K562 (cell line): ENCODE results near the gene SND1. TPM values are rescaled to one million over a fixed set of nuclear protein-coding genes. Genes with fewer than 3 reads are reported as not detected.

Experiments used
- ATAC-seq: fragments of 200-7000 bp; cut with Tn5 transposase; 3 replicates; pipeline ENCODE4 v1.9.1; 2020; ENCODE audit warnings: moderate library complexity
- BruUV-seq: library from RNA; stranded (reverse); fragments of 400-500 nt; replicated peaks from 2 replicates; lab custom pipeline; 2021; lab: Mats Ljungman, UMichigan
- CTCF ChIA-PET: fragments of 300-600 bp; formaldehyde crosslinking; extraction: SDS; loops from one replicate; lab custom pipeline; 2021; ENCODE audit warnings: low intra/inter-chr PET ratio; lab: Yijun Ruan, JAX
- POLR2A ChIA-PET: fragments of 300-600, 350-650 bp; sonication (Branson Sonifier 250); formaldehyde crosslinking; extraction: SDS; loops from one replicate; lab custom pipeline; 2021; ENCODE audit warnings: antibody characterized with exemption, inconsistent platforms; lab: Yijun Ruan, JAX
- DNase-seq, 4 experiments: peaks; one replicate each; pipeline versions ENCODE4 v3.0.0 to v3.0.0-alpha.2; 2011 to 2018; ENCODE audit warnings: low spot score in 3 of 4, mixed read lengths in 3 of 4; ENCODE audit errors: extremely low read depth in 1 of 4
- FAIRE-seq: peaks from 2 replicates; lab custom pipeline; 2011; peaks lifted over from hg19 to GRCh38; lab: Jason Lieb, UNC
- H2AFZ ChIP-seq: 2 replicates; pipeline ENCODE4 v1.6.0; 2011; ENCODE audit warnings: low read depth, low read length, control low read depth, inconsistent platforms
- H3K27ac ChIP-seq: fragments of 200-600 bp; 3 replicates; pipeline ENCODE4 v1.8.0; 2011; ENCODE audit warnings: low read depth, mild to moderate bottlenecking, control low read depth, inconsistent platforms, low read length, moderate library complexity, mixed read lengths; ENCODE audit errors: extremely low read depth
- H3K27me3 ChIP-seq, 2 experiments: fragments of 300-600 bp in 1 of 2; 2 replicates in 1 of 2; 3 replicates in 1 of 2; pipeline versions ENCODE4 v1.6.0 to v1.8.0; 2011; ENCODE audit warnings: inconsistent platforms in 2 of 2, low read length in 2 of 2, mild to moderate bottlenecking in 1 of 2, mixed read lengths in 1 of 2, moderate library complexity in 1 of 2; ENCODE audit not compliant: control insufficient read depth in 2 of 2, insufficient read depth in 2 of 2
- H3K36me3 ChIP-seq: fragments of 300-600 bp; 3 replicates; pipeline ENCODE4 v1.8.0; 2011; ENCODE audit warnings: mild to moderate bottlenecking, low read length, inconsistent platforms; ENCODE audit not compliant: control insufficient read depth, insufficient read depth
- H3K4me1 ChIP-seq, 2 experiments: fragments of 200-600 bp in 1 of 2; replicated peaks in 1 of 2; 2 replicates in 1 of 2; 3 replicates in 1 of 2; pipeline versions ENCODE4 v1.5.1 to v1.8.0; 2011; ENCODE audit warnings: inconsistent platforms in 2 of 2, low read length in 2 of 2, mild to moderate bottlenecking in 1 of 2, mixed read lengths in 1 of 2, moderate library complexity in 1 of 2; ENCODE audit not compliant: control insufficient read depth in 2 of 2, insufficient read depth in 2 of 2
- H3K4me2 ChIP-seq: 2 replicates; pipeline ENCODE4 v1.6.1; 2011; ENCODE audit warnings: low read length, control low read depth, inconsistent platforms, mixed read lengths; ENCODE audit not compliant: insufficient read depth
- H3K4me3 ChIP-seq: fragments of 200-600 bp; sonication (generic), shearing (Covaris generic); 2 replicates; pipeline ENCODE4 v1.5.1; 2016; ENCODE audit warnings: control low read depth, inconsistent platforms
- H3K79me2 ChIP-seq: fragments of 200-600 bp; 3 replicates; pipeline ENCODE4 v1.8.0; 2011; ENCODE audit warnings: low read length, inconsistent platforms; ENCODE audit not compliant: control insufficient read depth, insufficient read depth
- H3K9ac ChIP-seq, 2 experiments: 2 replicates each; pipeline versions ENCODE4 v1.6.0 to v1.6.1; 2011; ENCODE audit warnings: low read depth in 2 of 2, low read length in 2 of 2, control low read depth in 1 of 2, inconsistent platforms in 1 of 2, mild to moderate bottlenecking in 1 of 2, mixed read lengths in 1 of 2; ENCODE audit not compliant: insufficient read depth in 1 of 2
- H3K9me1 ChIP-seq: one replicate; pipeline ENCODE4 v1.6.0; 2011; ENCODE audit warnings: inconsistent platforms, mild to moderate bottlenecking, low read length, moderate library complexity; ENCODE audit not compliant: control insufficient read depth, insufficient read depth
- H3K9me3 ChIP-seq: replicated peaks from 2 replicates; pipeline ENCODE4 v1.5.1; 2011; ENCODE audit warnings: low read depth, low read length, inconsistent platforms; ENCODE audit not compliant: control insufficient read depth, insufficient read depth
- H4K20me1 ChIP-seq: replicated peaks from 2 replicates; pipeline ENCODE4 v1.6.1; 2011; ENCODE audit warnings: low read length, inconsistent platforms, mixed read lengths; ENCODE audit not compliant: control insufficient read depth, insufficient read depth
- CBX1 ChIP-seq: sonication (generic); IDR thresholded peaks from 2 replicates; pipeline ENCODE4 v1.6.1; 2016; ENCODE audit warnings: antibody characterized with exemption, low read depth, mild to moderate bottlenecking
- NCOA1 ChIP-seq: fragments of 450-650 bp; IDR thresholded peaks from 2 replicates; pipeline ENCODE4 v1.6.1; 2016; ENCODE audit warnings: low read depth
- PCBP2 ChIP-seq: fragments of 200-400 bp; formaldehyde crosslinking; IDR thresholded peaks from 2 replicates; pipeline ENCODE4 v1.6.1; 2018; ENCODE audit warnings: low read length, low read depth, mild to moderate bottlenecking, moderate library complexity; ENCODE audit not compliant: poor library complexity, severe bottlenecking
- PTRF ChIP-seq: fragments of 450-650 bp; IDR thresholded peaks from 2 replicates; pipeline ENCODE4 v1.6.1; 2016; ENCODE audit warnings: mild to moderate bottlenecking, missing genetic modification characterization, missing compliant biosample characterization
- SAP30 ChIP-seq: fragments of 200-600 bp; sonication (generic); IDR thresholded peaks from 2 replicates; pipeline ENCODE4 v1.6.1; 2012; ENCODE audit warnings: borderline replicate concordance, low read depth, mild to moderate bottlenecking, moderate library complexity, low read length, control low read depth, inconsistent platforms; ENCODE audit not compliant: insufficient read depth, poor library complexity, severe bottlenecking
- WGBS: fragments of 100-300 bp; shearing (Covaris generic); methylation state at CpG from one replicate; pipeline ENCODE4 v1.1.6; 2016; ENCODE audit warnings: low coverage, mixed read lengths; ENCODE audit not compliant: insufficient coverage; ENCODE audit errors: missing lambda C conversion rate; 5-methylcytosine and 5-hydroxymethylcytosine counted together
- in situ Hi-C: fragments of 300-500 bp; cut with MboI; formaldehyde crosslinking; loops from 4 replicates; pipeline ENCODE4 v1.15.0; 2018; ENCODE audit warnings: inconsistent platforms, mixed read lengths
- intact Hi-C: fragments of 100-400 bp; cut with micrococcal nuclease; formaldehyde crosslinking; loops from 2 replicates; pipeline ENCODE4 v1.14.2; 2022
- polyA plus RNA-seq, 8 experiments: library from polyadenylated mRNA; depleted of rRNA in 4 of 8; stranded (reverse) in 5 of 8; unstranded in 3 of 8; fragments of >200 nt; fragmentation: Nextera tagmentation in 2 of 8; fragmentation: Illumina TruSeq in 1 of 8; extraction: Ambion mirVana in 2 of 8; extraction: Trizol in 1 of 8; gene quantifications; 2 replicates each; pipeline versions ENCODE4 v1.2.1 to v1.2.3, GENCODE V29; 2011 to 2014; ENCODE audit warnings: inconsistent platforms in 1 of 8, missing spikeins in 1 of 8
- total RNA-seq, 7 experiments: library from RNA; depleted of rRNA in 6 of 7; stranded (reverse); fragments of >200 nt in 6 of 7; fragmentation: Illumina TruSeq in 2 of 7; extraction: Trizol in 2 of 7; gene quantifications; 2 replicates each; pipeline versions ENCODE4 v1.2.1 to v1.2.3, GENCODE V29; 2011 to 2021; ENCODE audit warnings: low replicate concordance in 1 of 7

The SND1 gene
- total and polyA plus RNA-seq, 9 of the 15 experiments (the other 6 are each of a cell fraction or from before 2014, with no cell fraction given) = 46.5 to 307 (median 191) TPM

GRCh38 chr7:127872122-127872521 lies 220.1 kb downstream of the SND1 start (continued):
- TF ChIP-seq PTRF (tag) (no peak), CBX1 (no peak), NCOA1 (no peak), SAP30 (no peak)

GRCh38 chr7:127873151-127873550 lies 221.2 kb downstream of the SND1 start:
- ATAC-seq = no peak
- peaks cover 0 to 10% of the 10 kb centered on the region in 2 experiments; a peak in 2 of 5 replicates for H3K4me1 ChIP-seq
- no peak for FAIRE-seq

More at GRCh38 chr7:127873151-127873550, 221.2 kb downstream of the SND1 start:
- Histone ChIP-seq H3K9me3 (no peaks in the 10 kb centered on the region), H3K4me3 (no peak overlapping the region), H3K4me2 (no peak overlapping the region), H3K27ac (no peak overlapping the region), H4K20me1 (0 out of 2 replicates have a peak, but pooled peaks cover 3% of the 10 kb centered on the region), H3K9me1 (no peaks in the 10 kb centered on the region), H2AFZ (no peak overlapping the region), H3K27me3 (no peaks in the 10 kb centered on the region), H3K9ac (no peak overlapping the region), H3K36me3 (peaks cover 38% of the 10 kb centered on the region), H3K79me2 (peaks cover 18% of the 10 kb centered on the region)
- no TSS peak for BruUV-seq
- CTCF ChIA-PET = no interaction called here
- TF ChIP-seq PCBP2 = no peak
- 93% methylated on average over 3 of the region's 3 CpGs for WGBS
- in situ Hi-C loops = no loop called here
- POLR2A ChIA-PET = interaction anchor here (0.6 kb wide), 1 partner anchor 21 kb away, joined by 3 read pairs; no protein-coding TSS in a partner anchor
- DNase-seq = no peak
- intact Hi-C loops = no loop called here
